HG03520 (cell line): ENCODE data around the gene ATOH8.

Source experiments
- ATAC-seq: cut with Tn5 transposase; IDR thresholded peaks from one replicate; pipeline ENCODE4 v1.9.1; 2021; ENCODE audit warnings: mild to moderate bottlenecking, moderate library complexity; ENCODE audit not compliant: unreplicated experiment

The ATOH8 gene

DNA sequence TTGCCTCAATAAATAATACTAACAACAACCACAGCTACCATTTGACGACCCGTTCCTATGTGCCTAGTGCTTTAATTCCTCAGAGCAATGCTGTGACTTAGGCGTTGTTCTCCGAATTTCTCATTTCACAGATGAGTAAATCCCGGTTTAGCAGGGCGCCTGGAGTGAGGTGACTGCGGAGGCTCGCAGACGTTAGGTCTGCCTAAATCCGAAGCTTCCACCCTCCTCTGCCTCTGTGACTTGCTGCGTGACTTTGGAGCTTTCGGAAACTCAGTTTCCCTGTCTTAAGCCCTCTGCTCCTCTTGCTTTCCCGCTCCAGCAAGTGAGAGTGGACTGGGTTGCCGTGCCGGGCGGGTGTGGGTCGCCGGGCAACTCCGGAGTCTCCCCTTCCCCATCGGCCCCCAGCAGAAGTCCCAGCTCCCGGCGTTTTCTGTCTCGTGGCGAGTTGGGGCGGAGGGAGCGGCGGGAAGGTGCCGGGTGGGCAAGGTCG is 711 bp upstream of the ATOH8 start:
- ATAC-seq: no peak

DNA sequence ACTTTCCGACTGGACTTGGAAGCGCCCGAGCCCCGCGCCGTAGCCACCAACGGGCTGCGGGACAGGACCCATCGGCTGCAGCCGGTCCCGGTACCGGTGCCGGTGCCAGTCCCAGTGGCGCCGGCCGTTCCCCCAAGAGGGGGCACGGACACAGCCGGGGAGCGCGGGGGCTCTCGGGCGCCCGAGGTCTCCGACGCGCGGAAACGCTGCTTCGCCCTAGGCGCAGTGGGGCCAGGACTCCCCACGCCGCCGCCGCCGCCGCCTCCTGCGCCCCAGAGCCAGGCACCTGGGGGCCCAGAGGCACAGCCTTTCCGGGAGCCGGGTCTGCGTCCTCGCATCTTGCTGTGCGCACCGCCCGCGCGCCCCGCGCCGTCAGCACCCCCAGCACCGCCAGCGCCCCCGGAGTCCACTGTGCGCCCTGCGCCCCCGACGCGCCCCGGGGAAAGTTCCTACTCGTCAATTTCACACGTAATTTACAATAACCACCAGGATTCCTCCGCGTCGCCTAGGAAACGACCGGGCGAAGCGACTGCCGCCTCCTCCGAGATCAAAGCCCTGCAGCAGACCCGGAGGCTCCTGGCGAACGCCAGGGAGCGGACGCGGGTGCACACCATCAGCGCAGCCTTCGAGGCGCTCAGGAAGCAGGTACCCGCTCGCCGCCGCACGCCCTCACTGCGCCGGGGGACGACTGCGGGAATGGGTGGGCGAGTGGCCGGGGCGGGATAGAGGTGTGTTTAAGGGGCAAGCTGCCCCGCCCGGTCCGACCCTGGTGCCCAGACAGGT is 713 bp downstream of the ATOH8 start:
- no peak for ATAC-seq

DNA sequence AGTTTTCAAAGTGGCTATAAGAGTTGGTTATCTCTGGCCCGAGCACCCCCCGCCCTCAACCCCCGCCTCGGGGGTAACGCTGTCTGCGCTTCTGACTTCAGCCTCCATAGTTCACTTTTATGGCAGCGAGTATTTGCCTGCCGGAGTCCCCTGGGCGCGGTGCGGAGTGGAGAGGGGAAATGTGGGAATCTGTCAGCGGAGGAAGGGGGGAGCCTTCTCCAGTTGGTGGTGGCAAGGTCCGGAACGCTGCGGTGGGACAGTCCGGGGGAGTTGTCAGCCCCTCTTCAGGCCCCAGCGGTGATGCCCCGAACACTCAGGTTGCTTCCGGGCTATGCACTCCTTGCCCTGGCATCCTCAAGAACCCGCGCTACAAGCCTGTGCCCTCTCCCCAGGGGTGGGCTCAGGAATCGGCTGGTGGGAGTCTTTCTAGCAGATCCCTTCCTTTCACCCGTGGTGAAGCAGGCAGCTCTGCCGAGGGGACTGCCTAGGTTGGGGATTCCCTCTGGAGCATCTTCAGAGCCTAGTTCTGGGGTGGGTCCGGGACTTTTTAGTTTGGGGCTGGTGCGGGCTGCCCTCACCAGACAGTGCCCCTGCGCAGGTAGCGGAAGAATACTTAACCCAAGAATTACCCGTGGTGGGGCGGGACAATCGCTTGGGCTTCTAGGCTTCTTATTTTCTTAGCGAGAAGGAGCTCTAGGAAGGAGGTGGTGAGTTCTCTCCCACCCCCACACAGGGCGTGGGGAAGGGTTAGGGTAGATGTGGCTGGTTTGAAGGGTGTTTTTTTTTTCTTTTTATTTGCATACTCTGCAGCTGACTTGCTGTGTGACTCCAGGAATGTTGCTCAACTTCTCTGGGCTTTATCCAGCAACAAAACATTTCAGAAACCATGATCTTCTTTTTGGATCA is 1.6 kb downstream of the ATOH8 start:
- ATAC-seq: no peak

DNA sequence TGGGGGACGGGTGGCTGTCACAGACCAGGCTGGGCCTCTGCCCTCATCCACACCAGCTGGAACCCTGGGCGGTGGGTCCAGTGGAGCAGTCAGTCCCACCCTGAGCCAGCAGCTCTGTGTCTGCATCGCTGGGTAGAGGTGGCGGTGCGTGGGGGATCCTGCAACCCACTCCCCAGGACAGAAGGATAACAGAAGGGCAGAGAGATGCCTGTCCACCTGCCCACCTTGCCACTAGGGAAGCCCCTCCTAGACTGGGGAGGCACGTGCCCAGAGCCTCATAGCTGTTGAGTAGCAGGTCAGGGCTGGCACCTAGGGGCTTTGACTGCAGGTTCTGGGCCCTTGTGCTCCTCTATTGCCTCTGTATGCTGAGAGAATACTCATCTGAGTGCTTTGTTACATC is 2.4 kb downstream of the ATOH8 start:
- ATAC-seq: no peak

DNA sequence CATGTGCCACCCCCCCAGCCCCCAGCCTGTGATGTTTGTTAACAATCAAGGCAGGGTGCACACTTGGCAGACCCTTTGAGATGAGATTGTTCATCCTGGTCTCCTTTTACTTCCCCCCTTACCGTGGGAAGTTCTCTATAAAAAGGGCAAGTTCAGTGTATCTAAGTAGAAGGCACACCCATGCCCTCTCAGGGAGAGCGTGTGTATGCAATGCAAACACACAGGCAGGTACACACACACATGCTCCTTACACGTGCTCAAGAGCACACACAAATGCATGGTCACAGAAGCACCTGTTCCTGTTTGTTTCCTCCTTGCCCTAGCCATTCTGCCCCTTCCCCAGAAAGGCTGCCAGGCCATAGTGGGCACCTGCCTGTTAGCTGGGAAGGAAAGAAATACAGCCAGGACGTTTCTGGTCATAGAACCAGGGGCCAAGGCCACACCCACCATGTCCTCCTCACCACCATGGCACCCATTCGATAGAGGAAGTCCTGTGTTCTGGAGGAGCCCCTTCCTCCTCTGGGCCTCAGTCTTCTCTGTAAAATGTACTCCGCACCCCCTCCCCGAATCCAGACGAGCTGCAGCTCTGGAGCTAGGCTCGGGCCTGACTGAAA is 3.1 kb downstream of the ATOH8 start:
- ATAC-seq: no peak

DNA sequence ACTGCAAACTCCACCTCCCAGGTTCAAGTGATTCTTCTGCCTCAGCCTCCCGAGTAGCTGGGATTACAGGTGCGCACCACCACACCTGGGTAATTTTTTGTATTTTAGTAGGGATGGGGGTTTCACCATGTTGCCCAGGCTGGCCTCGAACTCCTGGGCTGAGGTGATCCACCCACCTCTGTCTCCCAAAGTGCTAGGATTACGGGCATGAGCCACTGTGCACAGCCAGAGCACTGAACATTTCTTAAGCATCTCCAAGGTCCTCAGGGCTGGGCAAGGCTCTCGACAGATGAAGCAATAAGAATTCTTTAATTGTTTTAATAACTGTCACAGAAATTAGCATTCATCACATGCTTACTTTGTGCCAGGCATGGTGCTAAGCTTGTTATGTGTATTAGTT is 4.1 kb downstream of the ATOH8 start:
- no peak for ATAC-seq

DNA sequence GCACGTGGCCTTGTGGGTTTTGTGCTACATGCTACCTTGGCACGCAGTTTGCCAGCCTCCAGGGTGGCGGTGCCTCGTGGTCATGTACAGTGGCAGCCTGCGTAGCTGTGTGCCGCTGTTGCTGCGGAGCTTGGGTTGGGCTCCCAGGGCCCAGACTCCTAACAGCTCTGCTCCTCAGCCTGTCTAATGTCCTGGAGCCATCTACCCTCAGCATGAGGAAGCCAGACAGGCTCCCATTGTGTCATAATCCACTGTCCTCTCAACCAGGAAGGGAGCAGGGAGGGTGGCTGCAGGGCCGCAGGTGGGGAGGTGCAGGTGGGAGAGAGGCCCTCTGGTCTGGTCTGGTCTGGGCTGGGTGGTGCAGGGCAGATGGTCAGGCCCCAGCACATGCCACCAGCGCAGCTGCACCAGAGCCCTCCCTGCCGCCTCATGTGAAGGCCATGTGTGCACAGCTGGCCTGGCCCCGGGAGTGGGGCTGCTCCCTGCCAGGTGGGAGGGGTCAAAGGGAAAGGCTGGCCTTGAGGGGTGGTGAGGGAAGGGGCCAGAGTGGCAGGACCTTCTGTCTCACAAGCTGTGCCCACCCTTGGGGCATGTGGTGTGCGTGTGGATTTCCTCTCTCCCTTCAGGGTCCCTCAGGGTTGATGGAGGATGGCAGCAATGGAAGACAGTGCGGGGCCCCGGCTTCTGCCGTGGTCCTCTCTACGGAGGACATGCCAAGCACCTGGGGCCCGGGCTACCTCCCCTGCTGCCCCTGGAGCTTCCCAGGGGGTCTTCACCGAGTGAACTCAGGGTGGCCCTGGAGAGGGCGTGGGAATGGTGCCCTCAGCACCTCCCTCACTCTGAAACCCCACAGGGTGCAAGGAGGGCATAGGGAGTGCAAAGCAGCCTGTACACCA is 4.8 kb downstream of the ATOH8 start:
- no peak for ATAC-seq

DNA sequence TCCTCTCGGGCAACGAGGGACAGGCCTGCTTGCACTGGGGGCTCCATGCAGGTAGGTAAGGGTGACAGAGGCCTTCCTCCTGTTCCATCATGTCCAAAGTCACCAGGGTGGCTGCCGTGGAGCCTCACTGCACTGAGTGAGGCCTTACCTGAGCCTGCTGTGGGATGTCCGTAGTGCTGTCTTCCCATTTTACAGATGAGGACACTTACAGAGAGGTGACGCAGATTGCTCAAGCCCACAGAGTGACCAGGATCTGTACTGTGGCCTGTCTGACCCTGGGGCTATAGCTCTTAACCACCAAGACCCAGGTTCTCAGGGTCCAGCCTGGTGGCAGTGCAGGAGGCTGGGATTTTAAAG is 5.4 kb downstream of the ATOH8 start:
- ATAC-seq: no peak

DNA sequence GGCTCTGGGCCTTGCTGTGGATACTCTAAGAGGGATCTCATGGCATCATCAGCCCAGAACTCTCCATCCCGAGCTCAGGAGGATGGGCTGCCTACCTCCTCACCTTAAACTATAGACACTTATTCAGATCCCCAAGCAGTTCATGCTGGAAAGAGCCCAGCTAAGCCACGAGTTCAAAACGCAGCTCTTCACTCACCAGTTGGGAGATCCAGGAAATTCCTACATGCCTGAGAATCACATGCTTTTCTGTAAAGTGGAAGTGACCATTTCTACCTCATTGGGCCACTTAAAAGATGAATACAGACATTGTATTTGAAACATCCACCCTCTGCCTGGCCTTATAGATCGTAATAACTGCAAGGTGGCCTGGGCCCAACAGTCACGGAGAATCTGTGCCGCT is 6.6 kb downstream of the ATOH8 start:
- no peak for ATAC-seq

DNA sequence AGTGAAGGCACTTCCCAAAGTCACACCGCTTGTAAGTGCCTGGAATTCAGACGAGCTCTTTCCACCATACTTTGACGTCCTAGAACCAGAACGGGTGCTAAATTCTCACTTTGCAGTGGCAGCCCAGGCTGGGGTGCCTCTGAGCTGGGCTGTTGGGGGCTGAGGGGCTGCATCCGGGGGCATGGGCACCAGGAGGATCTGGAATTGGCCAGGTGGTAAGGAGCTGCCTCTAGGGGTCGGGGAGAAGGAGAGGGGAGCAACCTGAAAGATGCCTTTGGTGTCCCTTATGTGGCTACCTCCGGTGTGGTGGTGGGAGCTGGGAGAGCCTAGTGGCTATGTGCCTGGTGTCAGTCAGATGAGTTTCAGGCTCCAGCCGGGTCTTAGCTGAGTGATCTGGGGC is 7.1 kb downstream of the ATOH8 start:
- no peak for ATAC-seq

DNA sequence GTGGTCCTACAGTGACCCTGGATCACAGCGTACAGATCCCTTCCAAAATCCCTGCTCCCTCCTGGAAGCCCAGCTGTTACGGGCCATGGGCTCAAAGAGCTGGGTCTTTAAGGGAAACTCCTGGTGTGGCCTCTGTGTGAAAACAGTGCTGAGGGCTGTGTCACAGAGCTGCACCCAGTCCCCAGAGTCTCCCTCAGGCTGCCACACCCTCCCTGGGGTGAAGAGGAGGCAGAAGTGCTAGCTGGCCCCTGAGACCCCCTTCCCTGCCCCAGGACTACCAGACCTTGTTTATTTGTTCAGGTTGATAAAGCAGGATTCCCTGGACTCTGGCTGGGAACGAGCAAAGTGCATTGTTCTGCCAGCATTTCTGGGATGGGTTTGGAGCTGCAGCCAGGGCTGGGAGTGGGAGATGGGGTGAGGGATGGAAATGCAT is 7.7 kb downstream of the ATOH8 start:
- no peak for ATAC-seq

DNA sequence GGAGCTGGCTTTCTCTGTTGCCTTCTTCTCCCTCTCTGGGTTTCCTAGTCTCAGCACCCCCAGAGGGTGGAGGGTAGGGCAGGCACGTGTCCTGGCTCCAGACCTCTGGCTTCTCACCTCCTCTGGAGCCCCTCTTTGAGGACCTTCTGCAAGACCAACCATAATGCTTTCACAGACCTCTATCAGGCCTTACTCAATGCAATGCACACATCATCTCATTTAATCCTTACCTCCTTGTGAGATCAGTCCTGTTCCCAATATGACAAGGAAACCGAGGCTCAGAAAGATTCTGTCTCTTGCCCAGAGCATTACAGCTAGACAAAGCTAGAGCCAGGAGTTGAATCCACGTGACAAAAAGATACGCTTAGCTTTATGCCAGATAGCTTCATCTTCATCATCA is 8.2 kb downstream of the ATOH8 start:
- ATAC-seq: no peak

DNA sequence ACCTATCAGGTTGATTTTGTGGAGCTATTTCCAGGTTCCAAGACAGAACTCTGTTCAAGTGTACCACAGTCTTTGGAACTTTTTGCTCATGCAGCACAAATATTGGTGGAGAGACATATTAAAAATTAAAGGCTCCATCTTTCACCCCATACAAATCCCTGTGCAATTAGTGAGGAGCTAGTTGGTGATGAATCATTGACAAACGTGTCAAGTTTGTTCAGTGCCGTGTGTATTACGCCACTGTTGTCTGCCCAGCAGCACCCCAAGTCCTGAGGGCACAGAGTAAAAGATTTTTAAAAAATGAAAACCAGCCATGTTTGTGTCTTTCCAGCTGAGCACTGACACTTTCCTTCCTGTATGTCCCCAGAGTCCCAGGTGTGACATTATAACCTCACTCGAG is 9.3 kb downstream of the ATOH8 start:
- no peak for ATAC-seq

DNA sequence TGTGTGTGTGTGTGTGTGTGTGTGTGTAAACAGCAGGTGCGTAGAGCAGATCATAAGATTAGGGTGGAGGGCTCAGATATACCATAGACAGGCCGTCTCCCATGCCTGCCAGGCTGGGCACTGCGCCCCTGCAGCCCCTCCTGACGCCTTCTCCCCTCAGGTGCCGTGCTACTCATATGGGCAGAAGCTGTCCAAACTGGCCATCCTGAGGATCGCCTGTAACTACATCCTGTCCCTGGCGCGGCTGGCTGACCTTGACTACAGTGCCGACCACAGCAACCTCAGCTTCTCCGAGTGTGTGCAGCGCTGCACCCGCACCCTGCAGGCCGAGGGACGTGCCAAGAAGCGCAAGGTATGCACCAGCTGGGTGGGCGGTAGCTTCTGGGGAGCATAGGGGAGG is 10.0 kb downstream of the ATOH8 start:
- ATAC-seq: no peak

DNA sequence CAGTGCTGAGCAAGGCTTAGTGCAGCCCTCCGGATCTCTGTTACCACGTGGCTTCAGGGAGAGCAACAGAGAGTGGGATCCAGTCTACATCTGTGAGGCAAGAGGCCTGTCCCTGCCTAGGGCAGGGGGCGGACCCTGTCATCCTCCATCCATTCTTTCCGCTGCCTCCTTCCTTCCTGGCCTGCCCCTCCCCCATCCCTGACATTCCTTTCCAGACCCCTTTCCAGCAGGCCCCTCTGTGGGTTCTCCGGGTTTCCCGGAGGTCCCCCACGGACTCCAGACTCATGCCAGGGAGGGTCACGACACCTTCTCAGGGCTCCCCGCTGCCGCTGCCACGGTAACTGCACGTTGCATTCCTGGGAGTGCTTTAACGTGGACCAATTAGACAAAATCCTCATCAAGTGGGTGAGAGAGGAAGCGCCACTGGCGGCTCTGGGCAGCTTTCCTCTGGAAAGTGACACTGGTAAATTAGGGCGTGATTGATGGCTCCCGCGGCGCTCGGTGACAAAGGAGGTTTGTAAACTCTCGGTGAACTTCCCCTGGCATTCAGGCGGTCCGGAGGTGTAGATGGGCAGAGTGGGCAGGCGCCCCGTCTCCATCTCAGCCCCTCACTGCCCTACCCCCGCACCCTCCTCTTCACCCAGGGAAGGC is 11.4 kb downstream of the ATOH8 start:
- no peak for ATAC-seq

DNA sequence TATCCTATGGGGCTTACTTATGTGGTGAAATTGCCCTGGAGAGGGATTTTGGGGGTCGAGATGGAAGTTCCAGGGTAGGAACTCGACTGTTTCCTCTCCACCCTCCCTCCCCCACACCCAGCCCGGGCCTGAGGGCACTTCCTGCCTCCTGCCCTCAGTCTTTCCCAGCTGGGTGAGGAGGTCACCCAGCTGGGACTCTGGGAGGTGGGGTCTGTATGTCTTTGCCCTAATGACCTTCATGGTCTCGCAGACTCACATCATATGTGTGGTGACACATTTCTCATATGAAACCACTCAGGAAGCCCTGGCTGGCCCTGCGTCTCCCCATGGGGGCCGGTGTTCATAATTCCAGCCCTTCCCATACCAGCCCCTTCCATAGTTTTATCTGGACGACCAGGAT is 12.4 kb downstream of the ATOH8 start:
- ATAC-seq: no peak

DNA sequence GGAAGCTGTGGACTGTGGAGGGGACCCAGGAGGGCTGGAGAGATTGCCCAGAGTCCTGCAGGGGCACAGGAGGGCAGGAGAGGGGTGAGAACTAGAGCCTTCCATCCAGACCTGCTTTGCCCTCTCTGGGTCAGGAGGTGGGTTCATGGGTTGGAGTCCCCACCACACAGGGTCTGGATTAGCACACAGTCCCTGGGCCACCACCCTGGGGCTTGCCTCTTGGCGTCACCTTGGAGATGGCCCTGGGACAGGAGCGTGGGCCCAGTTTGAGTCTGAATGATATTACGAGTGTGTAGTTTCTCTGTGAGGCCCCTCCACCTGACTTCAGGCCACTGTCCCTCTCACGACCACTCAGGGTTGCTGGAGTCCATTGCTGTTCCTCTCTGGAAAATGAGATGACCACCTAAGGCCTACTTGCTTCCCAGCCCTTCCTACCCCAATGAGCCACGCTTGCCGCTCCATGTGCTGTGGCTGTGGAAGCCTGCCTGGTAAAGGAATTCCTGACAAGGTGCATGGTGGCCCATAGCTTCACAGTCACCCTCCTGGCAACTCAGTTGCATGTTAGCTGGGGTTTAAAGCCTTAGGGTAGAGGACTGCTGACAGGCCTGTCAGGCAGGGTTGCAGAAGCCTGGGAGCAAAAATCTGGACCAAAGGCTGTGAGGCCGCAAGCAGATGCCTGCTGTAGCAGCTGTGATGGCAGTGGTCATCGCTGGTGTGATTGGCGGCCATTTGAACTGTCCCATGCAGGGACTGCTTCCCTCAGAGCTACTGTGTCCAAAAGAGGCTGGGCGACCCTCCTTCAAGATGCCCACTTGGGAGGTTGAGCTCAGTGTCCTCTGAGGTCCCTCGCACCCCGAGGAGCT is 14.2 kb downstream of the ATOH8 start:
- no peak for ATAC-seq

DNA sequence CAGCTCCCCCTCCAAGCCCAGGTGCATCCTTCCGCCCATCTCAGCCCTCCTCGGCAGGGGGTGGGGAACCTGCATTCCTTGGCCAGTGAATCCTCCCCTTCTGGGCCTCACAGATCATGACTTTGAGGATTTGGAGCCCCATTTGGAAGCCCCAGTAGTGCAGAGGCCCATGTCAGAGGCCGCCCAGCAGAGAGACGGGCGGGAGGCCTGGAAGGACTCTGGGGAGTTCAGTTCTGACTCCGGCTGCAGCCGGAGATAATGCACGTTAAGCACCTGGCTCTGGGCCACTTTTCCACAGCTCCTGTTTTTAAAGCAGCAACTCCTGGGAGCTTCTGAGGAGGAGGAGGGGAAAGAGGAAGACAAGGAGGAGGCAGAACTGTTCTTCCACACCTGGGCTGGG is 14.9 kb downstream of the ATOH8 start:
- no peak for ATAC-seq
